Erythroblast (primary cell): ENCODE measurements around the gene CTNNA1.

Experiments used
- GATA1 ChIP-seq: IDR thresholded peaks from 2 replicates; pipeline ENCODE4 v1.6.1; 2011; ENCODE audit warnings: low read depth, mild to moderate bottlenecking, control low read depth, low read length, moderate library complexity
- POLR2A ChIP-seq: IDR thresholded peaks from 2 replicates; pipeline ENCODE4 v1.6.1; 2011; ENCODE audit warnings: mild to moderate bottlenecking, low read length

GRCh38 chr5:138927544-138927943, 174.3 kb downstream of the CTNNA1 start:
- TF ChIP-seq POLR2A (no peak), GATA1 (no peak)
